ENCODE measurements around the gene MYH14.

MYH14 gene

DNA sequence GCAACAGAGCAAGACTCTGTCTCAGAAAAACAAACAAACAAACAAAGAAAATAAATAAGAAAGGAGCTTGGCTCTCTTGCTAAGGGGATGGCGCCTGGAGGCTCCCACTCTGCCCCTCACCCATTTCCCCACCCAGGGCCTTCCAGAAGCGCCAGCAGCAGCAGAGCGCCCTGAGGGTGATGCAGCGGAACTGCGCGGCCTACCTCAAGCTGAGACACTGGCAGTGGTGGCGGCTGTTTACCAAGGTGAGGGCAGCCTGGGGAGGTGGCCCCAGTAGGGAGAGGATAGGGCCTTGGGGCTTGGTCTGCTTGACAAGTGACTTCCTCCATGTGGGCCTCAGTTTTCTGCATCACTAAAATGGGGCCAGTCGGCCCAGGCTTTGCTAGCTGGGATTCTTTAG, 59.8 kb downstream of the MYH14 start:
- Histone ChIP-seq H3K9me3 (ENCODE audit: low read length) (no peaks in the 10 kb centered on the region), H3K36me3 (ENCODE audit: insufficient read depth, low read length) (no peaks in the 10 kb centered on the region), H3K4me1 (ENCODE audit: insufficient read depth, low read length) (no peaks in the 10 kb centered on the region), H3K4me3 (ENCODE audit: low read length) (no peak overlapping the region), H2AFZ (ENCODE audit: low read depth, low read length) (no peak overlapping the region), H3K27me3 (ENCODE audit: insufficient read depth, low read length) (peaks cover 6% of the 10 kb centered on the region)

DNA sequence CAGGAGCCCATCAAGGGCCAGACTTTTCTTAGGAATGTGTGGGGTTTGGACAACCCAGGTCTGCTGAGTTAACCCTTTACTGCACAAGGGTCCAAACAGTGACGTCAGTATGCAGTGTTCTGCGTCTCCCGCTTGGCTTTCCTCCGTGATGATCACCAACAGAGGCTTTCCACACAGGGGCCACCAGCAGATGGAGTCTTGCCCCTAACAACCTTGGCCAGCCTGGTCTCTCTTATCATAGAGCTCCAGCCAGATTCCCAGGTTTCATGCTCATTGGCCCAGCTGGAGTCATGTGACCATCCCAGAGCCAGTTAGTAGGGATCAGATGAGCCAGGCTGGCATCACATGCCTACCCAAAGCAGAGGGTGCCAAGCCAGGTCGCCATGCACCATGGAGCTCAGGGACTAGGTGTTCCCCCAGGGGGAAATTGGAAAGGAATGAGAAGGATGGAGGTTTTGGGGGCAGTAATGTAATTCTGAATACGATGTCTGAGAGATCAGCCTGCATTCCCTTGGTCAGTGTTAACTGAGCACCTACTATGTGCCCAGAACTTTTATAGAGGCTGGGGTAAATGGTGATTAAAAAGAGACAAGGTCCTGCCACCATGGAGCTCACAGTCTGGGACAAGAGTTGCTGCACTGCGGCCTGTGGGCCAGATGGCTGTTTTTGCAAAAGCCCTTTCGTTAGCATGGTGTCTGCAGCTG, 61.2 kb downstream of the MYH14 start:
- H3K36me3 ChIP-seq (ENCODE audit: insufficient read depth, low read length): no peaks in the 10 kb centered on the region
- H3K4me3 ChIP-seq (ENCODE audit: low read length): no peak overlapping the region
- no peaks in the 10 kb centered on the region for H3K9me3 ChIP-seq (ENCODE audit: low read length)
- peaks cover 6% of the 10 kb centered on the region for H3K27me3 ChIP-seq (ENCODE audit: insufficient read depth, low read length)
- H2AFZ ChIP-seq (ENCODE audit: low read depth, low read length): no peak overlapping the region
- no peaks in the 10 kb centered on the region for H3K4me1 ChIP-seq (ENCODE audit: insufficient read depth, low read length)

DNA sequence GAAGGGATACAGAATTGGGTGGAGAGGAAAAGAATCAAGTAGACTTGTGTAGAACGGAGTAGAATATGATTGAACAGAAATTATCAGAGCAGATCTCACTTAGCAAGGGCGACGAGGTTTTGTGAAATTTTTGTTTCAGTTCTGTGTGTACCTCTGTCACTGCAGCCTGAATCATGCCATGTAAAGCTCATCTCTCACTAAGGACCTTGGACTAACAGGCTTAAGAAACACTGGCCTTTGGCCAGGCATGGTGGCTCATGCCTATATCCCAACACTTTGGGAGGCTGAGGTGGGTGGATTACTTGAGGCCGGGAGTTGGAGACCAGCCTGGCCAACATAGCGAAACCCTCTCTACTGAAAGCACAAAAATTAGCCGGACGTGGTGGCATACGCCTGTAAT, 62.6 kb downstream of the MYH14 start:
- H2AFZ ChIP-seq (ENCODE audit: low read depth, low read length): no peak overlapping the region
- no peaks in the 10 kb centered on the region for H3K4me1 ChIP-seq (ENCODE audit: insufficient read depth, low read length)
- no peak overlapping the region for H3K4me3 ChIP-seq (ENCODE audit: low read length)
- H3K36me3 ChIP-seq (ENCODE audit: insufficient read depth, low read length): no peaks in the 10 kb centered on the region
- H3K9me3 ChIP-seq (ENCODE audit: low read length): no peaks in the 10 kb centered on the region
- H3K27me3 ChIP-seq (ENCODE audit: insufficient read depth, low read length): peaks cover 6% of the 10 kb centered on the region

DNA sequence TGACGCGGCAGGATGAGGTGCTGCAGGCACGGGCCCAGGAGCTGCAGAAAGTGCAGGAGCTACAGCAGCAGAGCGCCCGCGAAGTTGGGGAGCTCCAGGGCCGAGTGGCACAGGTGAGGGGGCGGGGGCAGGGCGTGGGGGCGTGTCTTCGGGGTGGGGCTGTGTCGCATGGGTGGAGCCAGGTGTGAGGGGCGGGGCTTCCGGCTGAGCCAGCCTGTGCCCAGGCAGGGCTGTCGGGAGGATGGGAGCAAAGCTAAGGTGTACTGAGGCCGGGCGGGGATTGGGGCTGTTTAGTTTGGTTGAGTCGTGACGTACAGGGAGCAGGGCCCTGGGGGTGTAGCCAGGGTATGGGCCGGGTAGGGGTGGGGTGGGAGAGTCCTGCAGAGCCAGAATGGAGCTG, 63.5 kb downstream of the MYH14 start:
- no peaks in the 10 kb centered on the region for H3K36me3 ChIP-seq (ENCODE audit: insufficient read depth, low read length)
- H3K27me3 ChIP-seq (ENCODE audit: insufficient read depth, low read length): peaks cover 6% of the 10 kb centered on the region
- H3K4me3 ChIP-seq (ENCODE audit: low read length): no peak overlapping the region
- no peaks in the 10 kb centered on the region for H3K4me1 ChIP-seq (ENCODE audit: insufficient read depth, low read length)
- no peak overlapping the region for H2AFZ ChIP-seq (ENCODE audit: low read depth, low read length)
- H3K9me3 ChIP-seq (ENCODE audit: low read length): no peaks in the 10 kb centered on the region

DNA sequence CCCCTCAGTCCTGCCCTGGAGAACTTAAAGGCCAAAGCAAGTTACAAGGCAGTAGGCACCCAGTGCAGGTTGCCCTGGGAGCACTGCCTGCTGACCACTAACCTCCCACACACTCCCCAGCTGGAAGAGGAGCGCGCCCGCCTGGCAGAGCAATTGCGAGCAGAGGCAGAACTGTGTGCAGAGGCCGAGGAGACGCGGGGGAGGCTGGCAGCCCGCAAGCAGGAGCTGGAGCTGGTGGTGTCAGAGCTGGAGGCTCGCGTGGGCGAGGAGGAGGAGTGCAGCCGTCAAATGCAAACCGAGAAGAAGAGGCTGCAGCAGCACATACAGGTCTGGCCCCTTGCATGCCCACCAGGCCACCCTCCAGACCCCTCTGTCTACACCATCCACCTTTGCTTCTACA, 64.6 kb downstream of the MYH14 start:
- no peaks in the 10 kb centered on the region for H3K4me1 ChIP-seq (ENCODE audit: insufficient read depth, low read length)
- peaks cover 6% of the 10 kb centered on the region for H3K27me3 ChIP-seq (ENCODE audit: insufficient read depth, low read length)
- no peak overlapping the region for H2AFZ ChIP-seq (ENCODE audit: low read depth, low read length)
- no peaks in the 10 kb centered on the region for H3K9me3 ChIP-seq (ENCODE audit: low read length)
- no peaks in the 10 kb centered on the region for H3K36me3 ChIP-seq (ENCODE audit: insufficient read depth, low read length)
- no peak overlapping the region for H3K4me3 ChIP-seq (ENCODE audit: low read length)

DNA sequence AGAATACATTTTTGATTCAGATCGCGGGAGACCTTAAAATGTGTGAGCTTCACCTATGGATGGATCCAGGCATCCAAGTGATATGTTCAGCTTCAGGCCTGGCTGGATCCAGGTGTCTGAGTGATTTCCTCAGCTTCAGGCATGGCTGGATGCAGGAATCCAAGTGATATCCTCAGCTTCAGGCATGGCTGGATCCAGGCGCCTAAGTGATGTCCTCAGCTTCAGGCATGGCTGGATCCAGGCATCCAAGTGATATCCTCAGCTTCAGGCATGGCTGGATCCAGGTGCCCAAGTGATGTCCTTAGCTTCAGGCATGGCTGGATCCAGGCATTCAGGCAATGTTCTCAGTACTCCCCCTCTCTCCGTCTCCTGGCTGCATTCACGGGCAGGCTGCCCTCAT, 65.1 kb downstream of the MYH14 start:
- no peak overlapping the region for H3K4me3 ChIP-seq (ENCODE audit: low read length)
- no peaks in the 10 kb centered on the region for H3K9me3 ChIP-seq (ENCODE audit: low read length)
- no peaks in the 10 kb centered on the region for H3K36me3 ChIP-seq (ENCODE audit: insufficient read depth, low read length)
- no peaks in the 10 kb centered on the region for H3K4me1 ChIP-seq (ENCODE audit: insufficient read depth, low read length)
- peaks cover 6% of the 10 kb centered on the region for H3K27me3 ChIP-seq (ENCODE audit: insufficient read depth, low read length)
- H2AFZ ChIP-seq (ENCODE audit: low read depth, low read length): no peak overlapping the region

DNA sequence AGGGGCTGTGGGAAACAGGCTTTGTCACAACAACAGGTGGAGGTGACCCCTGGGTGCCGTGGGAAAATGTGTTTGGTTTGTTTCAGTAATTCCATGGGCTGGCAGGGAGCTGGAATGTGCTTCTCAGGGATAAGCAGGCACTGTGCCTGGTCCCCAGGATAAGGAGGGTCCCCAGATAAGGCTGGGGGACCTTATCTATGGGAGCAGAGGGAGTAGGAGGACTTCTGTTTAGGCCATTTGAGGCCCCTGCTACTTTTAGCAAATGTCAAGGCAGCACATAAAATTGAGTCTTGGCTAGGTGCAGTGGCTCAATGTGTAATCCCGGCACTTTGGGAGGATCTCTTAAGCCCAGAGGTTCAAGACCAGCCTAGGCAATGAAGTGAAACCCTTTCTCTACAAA, 66.2 kb downstream of the MYH14 start:
- Histone ChIP-seq H3K4me3 (ENCODE audit: low read length) (no peak overlapping the region), H2AFZ (ENCODE audit: low read depth, low read length) (no peak overlapping the region), H3K4me1 (ENCODE audit: insufficient read depth, low read length) (no peaks in the 10 kb centered on the region), H3K27me3 (ENCODE audit: insufficient read depth, low read length) (peaks cover 3% of the 10 kb centered on the region), H3K36me3 (ENCODE audit: insufficient read depth, low read length) (no peaks in the 10 kb centered on the region), H3K9me3 (ENCODE audit: low read length) (no peaks in the 10 kb centered on the region)

DNA sequence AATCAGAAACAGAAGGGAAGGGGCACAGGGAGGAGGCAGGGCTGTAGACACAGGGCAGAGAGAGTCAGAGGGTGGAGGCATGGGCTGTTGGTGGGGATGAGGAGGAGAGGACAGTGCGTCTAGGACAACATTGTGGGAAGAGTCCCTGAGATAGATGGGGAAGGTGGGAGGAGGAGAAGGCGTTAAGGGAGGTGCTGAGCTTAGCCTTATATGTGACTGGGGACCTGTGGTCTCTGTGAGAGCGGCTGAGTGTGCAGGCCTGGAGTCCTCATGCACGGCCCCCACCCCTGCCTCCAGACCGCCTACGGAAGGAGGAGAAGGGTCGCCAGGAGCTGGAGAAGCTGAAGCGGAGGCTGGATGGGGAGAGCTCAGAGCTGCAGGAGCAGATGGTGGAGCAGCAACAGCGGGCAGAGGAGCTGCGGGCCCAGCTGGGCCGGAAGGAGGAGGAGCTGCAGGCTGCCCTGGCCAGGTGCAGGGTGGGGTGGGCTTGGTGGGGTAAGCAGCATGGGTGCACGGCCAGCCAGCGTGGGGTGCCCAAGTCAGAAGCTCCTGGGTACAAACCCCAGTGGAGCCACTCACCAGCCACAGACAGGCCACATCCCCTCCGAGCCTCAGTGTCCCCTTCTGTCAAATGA, 69.0 kb downstream of the MYH14 start:
- Histone ChIP-seq H3K4me3 (ENCODE audit: low read length) (no peak overlapping the region), H3K9me3 (ENCODE audit: low read length) (no peaks in the 10 kb centered on the region), H3K27me3 (ENCODE audit: insufficient read depth, low read length) (no peaks in the 10 kb centered on the region), H3K4me1 (ENCODE audit: insufficient read depth, low read length) (no peaks in the 10 kb centered on the region), H2AFZ (ENCODE audit: low read depth, low read length) (no peak overlapping the region), H3K36me3 (ENCODE audit: insufficient read depth, low read length) (no peaks in the 10 kb centered on the region)

DNA sequence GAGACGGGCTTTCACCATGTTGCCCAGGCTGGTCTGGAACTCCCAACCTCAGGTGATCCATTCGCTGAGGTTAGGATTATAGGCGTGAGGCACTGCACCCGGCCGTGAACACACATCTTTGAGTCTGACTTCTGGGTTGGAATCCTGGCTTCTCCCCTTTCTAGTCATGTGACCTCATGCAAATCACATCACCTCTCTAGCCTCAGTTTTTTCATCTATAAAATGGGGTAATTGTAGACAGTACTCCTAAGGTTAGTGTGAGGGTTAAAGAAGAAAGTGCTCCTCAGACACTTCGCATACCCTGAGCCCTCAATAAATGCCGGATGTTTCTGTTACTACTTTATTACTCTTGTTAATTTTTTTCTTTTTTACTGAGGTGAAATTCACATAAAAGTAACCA, 70.4 kb downstream of the MYH14 start:
- Histone ChIP-seq H3K4me3 (ENCODE audit: low read length) (no peak overlapping the region), H3K36me3 (ENCODE audit: insufficient read depth, low read length) (no peaks in the 10 kb centered on the region), H3K4me1 (ENCODE audit: insufficient read depth, low read length) (no peaks in the 10 kb centered on the region), H3K27me3 (ENCODE audit: insufficient read depth, low read length) (no peaks in the 10 kb centered on the region), H2AFZ (ENCODE audit: low read depth, low read length) (no peak overlapping the region), H3K9me3 (ENCODE audit: low read length) (no peaks in the 10 kb centered on the region)

DNA sequence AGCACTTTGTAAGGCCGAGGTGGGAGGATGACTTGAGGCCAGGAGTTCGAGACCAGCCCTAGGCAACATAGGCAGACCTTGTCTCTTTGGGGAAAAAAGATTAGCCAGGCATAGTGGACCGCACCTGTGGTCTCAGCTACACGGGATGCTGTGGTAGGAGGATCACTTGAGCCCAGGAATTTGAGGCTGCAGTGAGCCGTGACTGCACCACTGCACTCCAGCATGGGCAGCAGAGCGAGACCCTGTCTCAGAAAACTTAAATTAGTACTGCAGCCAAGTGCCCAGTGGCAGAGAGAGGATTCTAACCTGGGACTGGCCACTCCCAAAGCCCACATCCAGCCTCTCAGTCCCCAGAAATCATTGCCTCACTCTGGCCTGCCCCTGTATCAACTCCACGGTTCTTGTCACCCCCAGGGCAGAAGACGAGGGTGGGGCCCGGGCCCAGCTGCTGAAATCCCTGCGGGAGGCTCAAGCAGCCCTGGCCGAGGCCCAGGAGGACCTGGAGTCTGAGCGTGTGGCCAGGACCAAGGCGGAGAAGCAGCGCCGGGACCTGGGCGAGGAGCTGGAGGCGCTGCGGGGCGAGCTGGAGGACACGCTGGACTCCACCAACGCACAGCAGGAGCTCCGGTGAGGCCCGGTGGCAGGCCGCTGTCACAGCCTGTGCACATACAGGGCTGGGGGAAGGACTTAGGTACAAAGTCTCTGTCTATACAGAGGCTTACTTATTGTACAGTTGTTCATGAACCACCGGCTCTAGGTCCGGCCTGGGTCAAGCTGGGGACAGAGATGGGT, 72.4 kb downstream of the MYH14 start:
- Histone ChIP-seq H3K4me1 (ENCODE audit: insufficient read depth, low read length) (no peaks in the 10 kb centered on the region), H3K9me3 (ENCODE audit: low read length) (no peaks in the 10 kb centered on the region), H3K4me3 (ENCODE audit: low read length) (no peak overlapping the region), H2AFZ (ENCODE audit: low read depth, low read length) (no peak overlapping the region), H3K36me3 (ENCODE audit: insufficient read depth, low read length) (no peaks in the 10 kb centered on the region), H3K27me3 (ENCODE audit: insufficient read depth, low read length) (no peaks in the 10 kb centered on the region)

DNA sequence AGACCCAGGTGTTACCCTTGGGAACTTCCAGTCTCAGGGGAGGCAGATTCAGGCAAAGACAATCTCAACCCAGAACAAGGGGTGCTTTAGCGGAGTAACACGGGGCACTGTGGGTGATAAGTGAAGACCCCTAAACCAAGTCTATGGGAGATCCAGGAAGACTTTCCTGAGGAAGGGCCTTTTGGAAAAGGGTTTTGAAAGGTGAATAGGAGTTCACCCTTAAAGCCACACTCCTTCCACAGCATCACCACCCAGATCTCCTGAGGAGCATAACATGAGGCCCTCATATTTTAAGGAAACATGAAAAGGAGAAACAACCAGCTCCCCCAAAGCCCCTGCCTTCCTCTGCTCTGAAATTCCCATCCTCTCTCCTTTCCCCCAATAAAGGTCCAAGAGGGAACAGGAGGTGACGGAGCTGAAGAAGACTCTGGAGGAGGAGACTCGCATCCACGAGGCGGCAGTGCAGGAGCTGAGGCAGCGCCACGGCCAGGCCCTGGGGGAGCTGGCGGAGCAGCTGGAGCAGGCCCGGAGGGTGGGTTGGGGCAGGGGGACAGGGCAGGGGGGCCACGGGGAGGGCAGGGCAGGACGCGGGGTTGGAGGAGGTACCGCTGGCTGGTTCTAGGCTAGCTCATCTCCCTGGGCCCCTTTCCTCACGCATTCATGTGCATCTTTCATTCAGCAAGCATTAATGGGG, 73.1 kb downstream of the MYH14 start:
- Histone ChIP-seq H3K27me3 (ENCODE audit: insufficient read depth, low read length) (peaks cover 2% of the 10 kb centered on the region), H3K4me1 (ENCODE audit: insufficient read depth, low read length) (no peaks in the 10 kb centered on the region), H2AFZ (ENCODE audit: low read depth, low read length) (no peak overlapping the region), H3K36me3 (ENCODE audit: insufficient read depth, low read length) (no peaks in the 10 kb centered on the region), H3K9me3 (ENCODE audit: low read length) (no peaks in the 10 kb centered on the region), H3K4me3 (ENCODE audit: low read length) (no peak overlapping the region)

DNA sequence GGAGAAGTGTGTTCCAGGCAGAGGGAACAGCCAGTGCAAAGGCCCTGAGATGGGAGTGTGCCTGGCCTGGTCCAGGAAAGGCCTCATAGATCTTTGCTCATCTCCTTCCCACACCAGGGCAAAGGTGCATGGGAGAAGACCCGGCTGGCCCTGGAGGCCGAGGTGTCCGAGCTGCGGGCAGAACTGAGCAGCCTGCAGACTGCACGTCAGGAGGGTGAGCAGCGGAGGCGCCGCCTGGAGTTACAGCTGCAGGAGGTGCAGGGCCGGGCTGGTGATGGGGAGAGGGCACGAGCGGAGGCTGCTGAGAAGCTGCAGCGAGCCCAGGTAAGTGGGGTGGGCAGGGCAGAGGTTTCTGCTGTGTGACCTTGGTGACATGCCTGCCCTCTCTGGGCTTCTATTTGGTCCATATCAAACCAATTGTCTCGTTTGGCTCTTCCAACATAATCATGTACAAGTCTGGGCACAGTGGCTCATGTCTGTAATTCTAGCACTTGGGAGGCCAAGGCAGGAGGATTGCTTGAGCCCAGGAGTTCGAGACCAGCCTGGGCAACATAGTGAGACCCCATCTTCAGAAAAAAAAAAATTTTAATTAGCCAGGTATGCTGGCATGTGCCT, 74.7 kb downstream of the MYH14 start:
- Histone ChIP-seq H3K27me3 (ENCODE audit: insufficient read depth, low read length) (peaks cover 2% of the 10 kb centered on the region), H3K4me1 (ENCODE audit: insufficient read depth, low read length) (no peaks in the 10 kb centered on the region), H2AFZ (ENCODE audit: low read depth, low read length) (no peak overlapping the region), H3K4me3 (ENCODE audit: low read length) (no peak overlapping the region), H3K36me3 (ENCODE audit: insufficient read depth, low read length) (no peaks in the 10 kb centered on the region), H3K9me3 (ENCODE audit: low read length) (no peaks in the 10 kb centered on the region)

DNA sequence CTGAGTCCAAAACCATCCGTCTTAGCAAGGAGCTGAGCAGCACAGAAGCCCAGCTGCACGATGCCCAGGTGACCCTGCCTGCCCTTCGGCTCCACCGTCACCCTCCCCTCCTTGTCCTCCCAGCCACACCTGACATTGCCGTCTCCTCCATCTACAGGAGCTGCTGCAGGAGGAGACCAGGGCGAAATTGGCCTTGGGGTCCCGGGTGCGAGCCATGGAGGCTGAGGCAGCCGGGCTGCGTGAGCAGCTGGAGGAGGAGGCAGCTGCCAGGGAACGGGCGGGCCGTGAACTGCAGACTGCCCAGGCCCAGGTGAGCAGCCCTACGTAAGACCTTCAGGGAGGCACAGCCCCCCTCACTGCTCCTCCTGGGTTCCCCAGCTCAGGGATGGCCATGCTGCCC, 76.7 kb downstream of the MYH14 start:
- Histone ChIP-seq H3K9me3 (ENCODE audit: low read length) (no peaks in the 10 kb centered on the region), H3K36me3 (ENCODE audit: insufficient read depth, low read length) (no peaks in the 10 kb centered on the region), H2AFZ (ENCODE audit: low read depth, low read length) (no peak overlapping the region), H3K4me3 (ENCODE audit: low read length) (no peak overlapping the region), H3K27me3 (ENCODE audit: insufficient read depth, low read length) (peaks cover 2% of the 10 kb centered on the region), H3K4me1 (ENCODE audit: insufficient read depth, low read length) (no peaks in the 10 kb centered on the region)
